OCI-LY3 (cell line): ENCODE measurements around the gene AFF1.

ENCODE experiments used
- EZH2phosphoT487 ChIP-seq: fragments of 200-600 bp; shearing (Covaris generic); IDR thresholded peaks from 2 replicates; pipeline ENCODE4 v1.6.1; 2018; ENCODE audit warnings: antibody characterized with exemption, mixed run types, low read depth
- TF ChIP-seq, protein P1 (sequence below): fragments of 200-600, 300-600 bp; sonication (generic); IDR thresholded peaks from 2 replicates; pipeline ENCODE4 v1.5.1; 2014; ENCODE audit warnings: antibody characterized with exemption, low read length, low read depth

DNA sequence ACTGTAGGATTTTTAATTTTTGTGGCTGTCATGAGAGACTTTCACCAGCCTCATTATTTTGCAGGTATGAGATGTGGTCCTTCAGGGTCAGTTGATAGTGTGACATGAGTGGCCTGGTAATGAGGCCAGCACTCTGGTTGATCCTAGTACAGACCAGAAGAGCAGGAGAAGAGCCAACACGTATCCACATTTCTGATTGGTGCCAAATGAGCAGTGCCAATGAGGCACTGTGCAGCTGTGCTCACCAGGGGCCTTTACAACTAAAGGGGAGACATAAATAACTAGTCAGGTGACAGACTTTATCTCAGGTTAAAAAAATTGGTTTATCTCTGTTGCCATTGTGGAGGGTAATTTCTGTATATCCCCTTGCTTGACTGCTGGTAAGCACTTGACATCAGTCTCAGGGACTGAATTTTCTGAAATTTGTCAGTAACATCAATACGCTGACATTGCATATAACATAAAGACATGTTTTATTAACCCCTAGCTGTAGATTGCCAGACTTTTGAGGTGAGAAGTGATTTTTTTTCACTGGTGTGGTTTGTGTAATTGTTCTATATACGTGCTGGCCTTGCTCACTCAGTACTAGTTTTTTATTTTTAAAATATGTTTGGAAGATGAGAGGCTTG lies 101.2 kb downstream of the AFF1 start:
- TF ChIP-seq, protein P1, sequence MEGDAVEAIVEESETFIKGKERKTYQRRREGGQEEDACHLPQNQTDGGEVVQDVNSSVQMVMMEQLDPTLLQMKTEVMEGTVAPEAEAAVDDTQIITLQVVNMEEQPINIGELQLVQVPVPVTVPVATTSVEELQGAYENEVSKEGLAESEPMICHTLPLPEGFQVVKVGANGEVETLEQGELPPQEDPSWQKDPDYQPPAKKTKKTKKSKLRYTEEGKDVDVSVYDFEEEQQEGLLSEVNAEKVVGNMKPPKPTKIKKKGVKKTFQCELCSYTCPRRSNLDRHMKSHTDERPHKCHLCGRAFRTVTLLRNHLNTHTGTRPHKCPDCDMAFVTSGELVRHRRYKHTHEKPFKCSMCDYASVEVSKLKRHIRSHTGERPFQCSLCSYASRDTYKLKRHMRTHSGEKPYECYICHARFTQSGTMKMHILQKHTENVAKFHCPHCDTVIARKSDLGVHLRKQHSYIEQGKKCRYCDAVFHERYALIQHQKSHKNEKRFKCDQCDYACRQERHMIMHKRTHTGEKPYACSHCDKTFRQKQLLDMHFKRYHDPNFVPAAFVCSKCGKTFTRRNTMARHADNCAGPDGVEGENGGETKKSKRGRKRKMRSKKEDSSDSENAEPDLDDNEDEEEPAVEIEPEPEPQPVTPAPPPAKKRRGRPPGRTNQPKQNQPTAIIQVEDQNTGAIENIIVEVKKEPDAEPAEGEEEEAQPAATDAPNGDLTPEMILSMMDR: no peak
- no peak for TF ChIP-seq EZH2phosphoT487
